ENCODE results near the gene TMEM178B. TPM values are rescaled to one million over a fixed set of nuclear protein-coding genes. Genes with fewer than 3 reads are reported as not detected.

TMEM178B gene
- total and polyA plus RNA-seq, 2 of the 13 experiments (the other 11 are each of a cell fraction or from before 2014, with no cell fraction given): 0.01 to 0.02 TPM

DNA sequence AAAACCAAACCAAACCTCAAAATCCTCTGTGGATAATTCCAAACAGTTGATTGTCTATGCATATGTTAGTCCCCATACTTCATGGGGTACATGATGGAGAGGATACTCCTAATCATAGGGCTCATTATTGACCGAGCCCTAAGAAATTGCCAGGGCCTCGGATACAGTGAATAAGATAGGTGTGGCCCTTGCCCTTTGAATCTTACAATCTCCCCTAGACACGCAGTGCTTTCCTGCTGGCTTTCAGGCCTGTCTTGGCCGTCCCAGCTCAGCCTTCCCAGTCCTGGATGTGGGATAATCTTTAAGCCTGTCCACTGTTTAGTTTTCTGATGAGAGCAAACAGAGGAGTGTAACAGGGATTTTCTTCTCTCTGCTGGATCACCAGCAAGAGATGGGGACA lies 161.8 kb downstream of the TMEM178B start:
- H2AFZ ChIP-seq (ENCODE audit: low read length): no peak overlapping the region
- 14% methylated on average over 4 of the region's 4 CpGs for WGBS (ENCODE audit: low lambda C conversion rate)
- no peak overlapping the region for H3K4me2 ChIP-seq (ENCODE audit: low read depth, low read length)
- no peaks in the 10 kb centered on the region for H4K20me1 ChIP-seq (ENCODE audit: insufficient read depth, low read length)
- no peak for FAIRE-seq
- ChIA-PET CTCF (ENCODE audit: low intra/inter-chr PET ratio, low total read pairs) (no interaction called here), POLR2A (no interaction called here)
- in situ Hi-C loops (cut with HindIII; ENCODE audit: extremely low pct_ligation_motif_present, low pct_unique_long_range_greater_than_20kb) (no loop called here), intact Hi-C loops (cut with micrococcal nuclease; ENCODE audit: unreplicated experiment) (loop anchor here (1.0 kb wide), 1 partner anchor 43 kb away; no protein-coding TSS in a partner anchor)
- no peaks in the 10 kb centered on the region for H3K36me3 ChIP-seq (replicated peaks in 1 of 2; ENCODE audit: control insufficient read depth in 1 of 2, insufficient read depth in 2 of 2, low read length in 2 of 2)
- DNase-seq (ENCODE audit: low spot score): no peak
- no peak for ATAC-seq
- no peak overlapping the region for H3K4me3 ChIP-seq (replicated peaks in 1 of 3; ENCODE audit: insufficient read depth in 1 of 3, low read depth in 2 of 3, low read length in 3 of 3)
- no peaks in the 10 kb centered on the region for H3K79me2 ChIP-seq (ENCODE audit: insufficient read depth, low read length)
- no peak overlapping the region for H3K27ac ChIP-seq (ENCODE audit: extremely low read length, insufficient read depth, low read length)
- H3K4me1 ChIP-seq (ENCODE audit: insufficient read depth, low read length): peaks cover 12% of the 10 kb centered on the region
- H3K9ac ChIP-seq (ENCODE audit: insufficient read depth, low read depth, low read length): no peak overlapping the region
- H3K9me3 ChIP-seq (ENCODE audit: low read length): no peaks in the 10 kb centered on the region
- no TSS peak for BruUV-seq (replicated peaks)
- H3K27me3 ChIP-seq (ENCODE audit: control insufficient read depth in 1 of 2, insufficient read depth in 2 of 2, low read length in 2 of 2): peaks cover 0 to 11% of the 10 kb centered on the region in 2 experiments; a peak in 2 of 5 replicates
- TF ChIP-seq ZNF83 (CRISPR knock-in tag; IDR thresholded peaks at IDR 0.05; ENCODE audit: borderline replicate concordance) (no peak), YY1 (IDR thresholded peaks at IDR 0.05; ENCODE audit: insufficient read depth, insufficient replicate concordance, low read depth, low read length) (no peak), MEIS1 (CRISPR knock-in tag; IDR thresholded peaks at IDR 0.05; ENCODE audit: borderline replicate concordance) (no peak), KDM6A (CRISPR knock-in tag; IDR thresholded peaks at IDR 0.05; ENCODE audit: low read depth) (no peak), SRY (CRISPR knock-in tag; IDR thresholded peaks at IDR 0.05) (no peak), ZHX2 (IDR thresholded peaks at IDR 0.05; ENCODE audit: low read depth) (no peak), ZHX2 (CRISPR knock-in tag; IDR thresholded peaks at IDR 0.05; ENCODE audit: borderline replicate concordance) (no peak), ZSCAN25 (CRISPR knock-in tag; IDR thresholded peaks at IDR 0.05) (no peak), DNMT1 (CRISPR knock-in tag; IDR thresholded peaks at IDR 0.05) (no peak), GFI1 (CRISPR knock-in tag; IDR thresholded peaks at IDR 0.05; ENCODE audit: borderline replicate concordance) (no peak), SKI (IDR thresholded peaks at IDR 0.05; ENCODE audit: partially characterized antibody) (no peak), TCF7L2 (IDR thresholded peaks at IDR 0.05; ENCODE audit: low read depth, low read length) (no peak), ATAD3A (CRISPR knock-in tag; IDR thresholded peaks at IDR 0.05) (no peak), ZNF556 (CRISPR knock-in tag; IDR thresholded peaks at IDR 0.05; ENCODE audit: borderline replicate concordance) (no peak), SP140L (CRISPR knock-in tag; IDR thresholded peaks at IDR 0.05; ENCODE audit: borderline replicate concordance) (no peak), TAF15 (IDR thresholded peaks at IDR 0.05; ENCODE audit: low read depth, low read length, poor library complexity, severe bottlenecking) (no peak)
- TF ChIP-seq, protein P1, sequence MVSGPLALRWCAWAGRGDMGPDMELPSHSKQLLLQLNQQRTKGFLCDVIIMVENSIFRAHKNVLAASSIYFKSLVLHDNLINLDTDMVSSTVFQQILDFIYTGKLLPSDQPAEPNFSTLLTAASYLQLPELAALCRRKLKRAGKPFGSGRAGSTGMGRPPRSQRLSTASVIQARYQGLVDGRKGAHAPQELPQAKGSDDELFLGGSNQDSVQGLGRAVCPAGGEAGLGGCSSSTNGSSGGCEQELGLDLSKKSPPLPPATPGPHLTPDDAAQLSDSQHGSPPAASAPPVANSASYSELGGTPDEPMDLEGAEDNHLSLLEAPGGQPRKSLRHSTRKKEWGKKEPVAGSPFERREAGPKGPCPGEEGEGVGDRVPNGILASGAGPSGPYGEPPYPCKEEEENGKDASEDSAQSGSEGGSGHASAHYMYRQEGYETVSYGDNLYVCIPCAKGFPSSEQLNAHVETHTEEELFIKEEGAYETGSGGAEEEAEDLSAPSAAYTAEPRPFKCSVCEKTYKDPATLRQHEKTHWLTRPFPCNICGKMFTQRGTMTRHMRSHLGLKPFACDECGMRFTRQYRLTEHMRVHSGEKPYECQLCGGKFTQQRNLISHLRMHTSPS (CRISPR knock-in tag; IDR thresholded peaks at IDR 0.05; ENCODE audit: low read depth): no peak

Measured in HepG2 (cell line).